Astrocyte of the hippocampus (primary cell): ENCODE measurements around the gene RRBP1.

Experiments used
- DNase-seq: peaks from one replicate; pipeline ENCODE4 v3.0.0; 2011; ENCODE audit warnings: low read depth, low spot score

The RRBP1 gene, protein sequence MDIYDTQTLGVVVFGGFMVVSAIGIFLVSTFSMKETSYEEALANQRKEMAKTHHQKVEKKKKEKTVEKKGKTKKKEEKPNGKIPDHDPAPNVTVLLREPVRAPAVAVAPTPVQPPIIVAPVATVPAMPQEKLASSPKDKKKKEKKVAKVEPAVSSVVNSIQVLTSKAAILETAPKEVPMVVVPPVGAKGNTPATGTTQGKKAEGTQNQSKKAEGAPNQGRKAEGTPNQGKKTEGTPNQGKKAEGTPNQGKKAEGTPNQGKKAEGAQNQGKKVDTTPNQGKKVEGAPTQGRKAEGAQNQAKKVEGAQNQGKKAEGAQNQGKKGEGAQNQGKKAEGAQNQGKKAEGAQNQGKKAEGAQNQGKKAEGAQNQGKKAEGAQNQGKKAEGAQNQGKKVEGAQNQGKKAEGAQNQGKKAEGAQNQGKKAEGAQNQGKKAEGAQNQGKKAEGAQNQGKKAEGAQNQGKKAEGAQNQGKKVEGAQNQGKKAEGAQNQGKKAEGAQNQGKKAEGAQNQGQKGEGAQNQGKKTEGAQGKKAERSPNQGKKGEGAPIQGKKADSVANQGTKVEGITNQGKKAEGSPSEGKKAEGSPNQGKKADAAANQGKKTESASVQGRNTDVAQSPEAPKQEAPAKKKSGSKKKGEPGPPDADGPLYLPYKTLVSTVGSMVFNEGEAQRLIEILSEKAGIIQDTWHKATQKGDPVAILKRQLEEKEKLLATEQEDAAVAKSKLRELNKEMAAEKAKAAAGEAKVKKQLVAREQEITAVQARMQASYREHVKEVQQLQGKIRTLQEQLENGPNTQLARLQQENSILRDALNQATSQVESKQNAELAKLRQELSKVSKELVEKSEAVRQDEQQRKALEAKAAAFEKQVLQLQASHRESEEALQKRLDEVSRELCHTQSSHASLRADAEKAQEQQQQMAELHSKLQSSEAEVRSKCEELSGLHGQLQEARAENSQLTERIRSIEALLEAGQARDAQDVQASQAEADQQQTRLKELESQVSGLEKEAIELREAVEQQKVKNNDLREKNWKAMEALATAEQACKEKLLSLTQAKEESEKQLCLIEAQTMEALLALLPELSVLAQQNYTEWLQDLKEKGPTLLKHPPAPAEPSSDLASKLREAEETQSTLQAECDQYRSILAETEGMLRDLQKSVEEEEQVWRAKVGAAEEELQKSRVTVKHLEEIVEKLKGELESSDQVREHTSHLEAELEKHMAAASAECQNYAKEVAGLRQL (N-terminal part only)

DNA sequence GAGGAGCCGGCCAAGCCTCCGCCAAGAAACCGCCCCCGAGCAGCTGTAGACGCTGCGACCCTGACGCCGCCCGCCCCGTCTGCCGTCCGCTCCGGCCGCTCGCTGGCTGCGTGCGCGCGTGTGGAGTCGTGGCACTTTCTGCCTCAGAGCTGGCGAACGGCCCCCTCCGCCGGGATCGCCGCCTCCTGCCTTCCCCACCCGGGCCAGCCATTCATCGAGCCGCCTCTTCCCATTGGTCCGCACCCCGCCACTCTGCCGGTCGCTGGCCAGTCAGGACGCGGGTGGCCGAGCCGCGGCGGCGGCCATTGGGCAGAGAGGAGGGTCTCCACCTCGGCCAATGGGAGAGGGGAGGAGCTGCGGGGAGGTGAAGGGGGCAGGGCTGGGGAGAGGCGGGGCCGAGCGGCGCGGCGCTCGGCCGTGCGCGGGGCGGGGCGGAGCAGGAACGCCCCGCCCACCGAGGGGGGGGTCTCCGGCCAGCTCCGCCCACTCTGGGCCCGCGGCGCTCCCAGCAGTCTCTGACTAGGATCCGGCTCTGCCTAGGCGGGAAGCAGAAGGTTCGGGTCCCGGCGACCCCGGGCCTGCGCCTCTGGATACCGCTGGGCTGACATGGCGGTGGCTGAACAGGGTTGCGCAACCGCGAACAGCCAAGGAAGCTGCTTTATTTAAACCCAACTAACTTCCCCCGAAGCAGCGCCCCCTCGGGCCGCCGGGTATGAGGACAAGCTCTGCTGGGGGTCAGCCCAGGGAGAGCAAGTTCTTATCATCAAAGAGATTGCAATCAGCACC is at the start of gene RRBP1:
Gene RRBP1 (minus strand): TSS at position 140 of the 786 bp plus-strand sequence. CDS start 21,735 bp downstream, outside the sequence.
- peak; percentile 100 for DNase-seq

DNA sequence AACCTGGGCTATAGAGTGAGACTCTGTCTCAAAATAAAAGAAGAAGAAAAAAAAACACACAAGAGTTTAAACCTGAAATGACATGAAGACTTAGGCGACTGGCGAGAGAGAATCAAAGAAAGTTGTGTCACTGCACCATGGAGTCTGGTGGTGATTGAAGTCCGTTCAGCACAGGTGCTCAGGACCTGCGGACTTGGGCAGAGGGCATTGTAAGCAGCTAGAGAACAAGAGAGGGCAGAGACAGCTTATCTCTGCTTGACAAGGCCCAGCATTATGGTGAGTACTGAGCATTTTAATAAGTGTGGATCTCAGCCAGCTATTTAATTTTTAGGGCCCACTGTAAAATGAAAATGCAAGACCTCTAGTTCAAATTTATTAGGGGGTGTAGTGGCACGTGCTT is 49.2 kb upstream of the RRBP1 start:
- no peak for DNase-seq

DNA sequence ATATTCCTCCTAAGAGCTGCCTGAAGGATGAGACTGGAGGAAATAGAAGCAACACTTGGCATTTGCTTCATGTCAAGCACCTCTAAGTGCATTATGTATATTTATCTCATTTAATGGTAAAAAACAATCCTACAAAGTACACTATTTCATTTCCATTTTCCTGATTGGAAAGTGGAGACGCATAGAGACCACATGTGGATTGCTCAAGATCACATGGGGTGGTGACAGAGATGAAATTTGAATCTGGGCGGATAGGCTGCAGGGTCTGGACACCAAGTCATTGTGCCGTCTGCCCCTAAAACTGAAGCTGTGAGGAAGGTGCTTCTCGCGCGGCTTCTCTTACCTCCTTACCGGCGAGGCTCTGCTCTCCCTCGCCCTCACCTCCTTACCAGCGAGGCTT is 48.0 kb upstream of the RRBP1 start:
- no peak for DNase-seq

DNA sequence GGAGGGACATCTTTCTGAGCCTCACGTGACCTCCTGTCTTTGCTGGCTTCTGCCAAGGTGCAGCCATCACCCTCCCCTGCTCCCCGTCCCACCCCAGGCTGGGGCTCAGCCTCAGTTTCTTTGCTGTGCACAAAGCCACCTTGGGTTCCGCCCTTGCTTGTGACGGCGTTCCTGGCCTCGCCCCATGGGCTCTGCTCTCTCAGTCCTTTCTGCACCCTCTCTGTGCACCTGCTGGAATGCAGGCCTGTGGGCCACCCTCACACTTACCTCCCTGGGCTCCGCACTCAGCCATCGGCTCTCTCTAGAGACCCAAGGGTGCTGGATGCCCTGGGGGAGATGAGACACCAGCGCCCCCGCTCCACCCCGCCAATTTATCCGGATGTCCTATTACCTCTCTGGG is 46.0 kb upstream of the RRBP1 start:
- DNase-seq = no peak

DNA sequence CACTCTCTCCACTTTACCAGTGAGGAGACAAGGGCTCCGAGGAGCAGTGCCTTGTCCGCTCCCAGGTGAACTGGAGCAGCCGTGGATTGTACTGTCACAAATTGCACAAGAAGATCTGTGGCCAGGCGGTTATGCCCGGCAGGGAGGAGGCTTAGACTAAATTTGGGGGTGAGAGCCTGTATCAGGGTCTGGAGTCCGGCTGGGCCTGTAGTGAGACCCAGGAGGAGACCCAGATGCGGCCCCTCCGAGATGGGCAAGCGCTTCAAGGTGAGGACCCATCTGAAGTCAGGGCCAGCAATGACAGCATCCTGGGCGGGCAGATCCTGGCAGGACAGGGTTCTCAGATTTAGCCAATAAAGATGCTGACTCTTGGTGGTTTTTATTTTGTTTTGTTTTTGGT is 45.3 kb upstream of the RRBP1 start:
- DNase-seq = no peak

DNA sequence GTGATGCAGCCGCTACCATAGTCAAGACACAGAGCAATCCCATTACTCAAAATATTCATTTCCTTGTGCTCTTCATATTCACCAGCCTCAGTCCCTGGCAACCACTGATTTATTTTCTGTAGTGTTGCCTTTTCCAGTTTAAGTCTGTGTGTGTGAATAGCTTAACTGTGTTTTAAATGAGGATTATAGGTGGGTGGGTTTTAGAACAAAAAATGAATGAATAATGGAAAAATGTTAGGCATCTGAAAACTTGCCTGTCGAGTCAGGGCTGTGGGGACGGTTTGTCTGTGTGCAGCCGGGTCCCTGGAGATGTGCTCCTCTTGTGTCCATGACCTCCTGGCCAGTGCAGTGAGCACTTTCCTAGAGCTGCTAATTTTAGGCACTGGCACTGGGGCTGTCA is 44.9 kb upstream of the RRBP1 start:
- no peak for DNase-seq

DNA sequence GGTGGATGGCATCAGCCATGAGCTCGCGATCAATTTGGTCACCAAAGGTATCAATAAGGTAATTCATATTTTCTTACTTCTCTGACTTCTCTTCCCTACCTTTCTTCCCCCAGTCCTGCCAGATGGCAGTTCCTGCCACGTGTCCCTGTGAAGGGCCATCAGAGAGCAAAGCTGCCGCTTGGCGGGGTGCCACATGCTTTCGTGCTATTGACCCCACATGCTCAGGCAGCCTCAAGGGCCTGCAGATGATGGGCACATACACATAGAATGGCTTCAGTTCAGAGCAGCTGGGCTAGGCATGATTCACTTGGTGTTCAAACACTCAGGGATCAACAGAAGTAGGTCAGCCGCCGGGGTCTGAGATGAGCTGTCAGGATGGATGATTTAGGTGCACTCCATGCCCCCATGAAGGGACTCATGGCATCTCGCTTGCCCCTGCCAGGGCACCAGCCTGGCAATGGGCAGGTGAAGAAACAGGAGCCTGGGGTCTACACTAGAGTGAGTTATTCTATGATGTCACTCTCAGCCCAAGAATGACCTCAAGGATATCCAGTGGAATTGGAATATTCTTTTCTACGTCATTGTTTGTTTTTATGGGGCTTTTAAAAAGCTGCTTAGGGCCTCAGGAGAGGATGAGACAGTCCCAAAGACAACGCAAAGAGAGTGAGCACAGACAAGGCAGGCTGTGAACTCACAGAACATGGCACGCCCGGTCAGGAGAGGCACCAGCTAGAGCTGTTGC is 43.2 kb upstream of the RRBP1 start:
- DNase-seq = peak; percentile 17

DNA sequence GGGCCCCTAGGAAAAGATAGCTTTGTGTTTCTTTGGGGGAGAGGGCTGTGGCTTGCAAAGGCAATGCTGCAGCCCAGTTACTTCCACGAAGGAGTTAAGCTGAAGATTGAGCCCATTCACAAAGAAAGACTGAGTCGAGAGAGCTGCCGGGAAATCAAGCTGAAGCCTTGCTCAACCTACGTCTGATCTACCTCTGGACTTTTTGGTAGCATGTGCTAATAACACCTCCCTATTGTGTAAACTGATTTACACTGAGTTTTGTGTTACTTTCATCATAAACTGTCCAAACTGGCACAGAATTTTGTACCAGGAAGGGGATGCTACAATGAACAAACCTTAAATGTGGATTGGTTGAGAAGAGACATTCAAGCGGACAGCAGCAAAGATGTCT is 41.3 kb upstream of the RRBP1 start:
- DNase-seq = no peak

DNA sequence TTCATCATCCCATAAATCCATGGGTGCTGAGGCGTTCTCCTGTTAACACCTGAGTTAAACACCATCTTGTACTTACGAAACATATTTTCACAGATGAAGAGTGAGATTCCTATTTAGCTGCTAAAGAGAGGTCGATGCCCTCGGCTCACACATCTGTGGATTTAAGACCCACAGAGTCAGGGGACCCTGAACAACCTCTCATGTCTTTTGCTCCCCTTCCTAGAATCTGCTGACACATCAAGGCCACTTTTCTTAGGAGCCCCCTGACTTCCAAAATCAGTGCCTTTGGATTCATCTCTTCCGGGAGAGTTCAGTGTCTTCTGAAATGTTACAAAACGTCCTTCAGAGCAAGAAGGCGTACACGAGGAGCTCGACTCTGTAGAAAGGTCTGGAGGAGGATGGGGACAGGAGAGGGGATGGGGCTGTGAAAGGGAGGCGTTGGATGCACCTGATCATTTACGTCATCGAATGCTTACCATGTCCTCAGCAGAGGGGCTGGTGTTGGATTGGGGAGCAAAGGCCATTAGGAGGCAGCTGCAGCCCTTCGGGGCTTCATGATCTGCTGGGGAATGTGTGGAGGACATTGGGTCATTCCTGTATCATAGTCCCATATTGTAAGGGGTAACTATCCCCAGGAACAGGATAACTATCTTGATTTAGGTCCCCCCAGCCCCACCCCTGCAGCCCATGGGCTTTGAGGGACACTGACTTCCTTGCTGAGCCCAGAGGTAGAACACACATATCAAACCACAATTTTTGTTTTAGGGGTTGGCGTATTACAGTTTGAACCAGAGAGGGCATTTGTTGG is 40.7 kb upstream of the RRBP1 start:
- DNase-seq = no peak

DNA sequence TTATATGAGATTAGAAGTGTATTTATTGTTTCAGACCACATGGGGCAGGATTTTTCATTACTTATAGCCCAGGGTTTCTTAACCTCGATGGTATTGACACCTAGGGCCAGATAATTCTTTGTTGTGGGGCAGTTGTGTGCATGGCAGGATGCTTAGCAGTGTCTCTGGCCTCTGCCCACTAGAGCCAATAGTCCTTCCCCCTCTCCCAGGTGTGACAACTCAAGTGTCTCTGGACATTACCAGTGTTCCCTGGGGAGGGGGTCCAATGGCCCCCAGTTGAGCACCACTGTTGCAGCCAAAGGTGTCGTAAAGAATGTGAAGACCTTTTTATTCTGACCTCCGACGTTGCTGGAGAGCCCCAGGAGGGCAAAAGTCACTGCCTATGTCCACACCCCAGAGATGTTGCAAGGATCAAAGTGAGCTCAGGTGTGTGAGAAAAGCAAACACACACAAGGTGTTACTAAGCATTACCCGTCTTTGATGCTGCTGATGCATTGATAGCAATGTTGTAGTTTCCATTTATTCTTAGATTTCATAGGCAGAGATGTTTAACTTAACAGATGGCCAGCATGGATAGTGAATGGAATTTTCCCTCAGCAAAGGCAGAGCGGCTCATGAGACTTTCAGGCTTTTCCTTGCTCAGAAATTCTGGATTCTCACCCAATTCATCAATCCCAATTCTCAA is 39.9 kb upstream of the RRBP1 start:
- DNase-seq = no peak

DNA sequence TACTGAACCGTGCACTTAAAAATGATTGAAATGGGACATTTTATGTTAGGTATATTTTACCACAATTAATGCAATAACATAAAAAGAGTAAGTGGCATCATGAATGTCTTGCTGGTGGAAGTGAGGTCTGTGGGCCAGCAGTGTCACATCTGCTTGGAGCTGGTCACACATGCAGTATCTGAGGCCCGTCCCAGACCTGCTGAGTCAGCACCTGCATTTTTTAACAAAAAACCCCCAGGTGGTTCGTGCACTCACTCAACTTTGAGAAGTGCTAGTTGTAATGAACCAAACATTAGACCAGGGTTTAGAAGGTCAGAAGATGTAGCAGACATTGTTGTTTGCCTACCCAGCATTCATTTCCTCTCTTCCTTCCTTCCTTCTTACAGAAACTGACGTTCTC is 38.7 kb upstream of the RRBP1 start:
- DNase-seq = no peak

DNA sequence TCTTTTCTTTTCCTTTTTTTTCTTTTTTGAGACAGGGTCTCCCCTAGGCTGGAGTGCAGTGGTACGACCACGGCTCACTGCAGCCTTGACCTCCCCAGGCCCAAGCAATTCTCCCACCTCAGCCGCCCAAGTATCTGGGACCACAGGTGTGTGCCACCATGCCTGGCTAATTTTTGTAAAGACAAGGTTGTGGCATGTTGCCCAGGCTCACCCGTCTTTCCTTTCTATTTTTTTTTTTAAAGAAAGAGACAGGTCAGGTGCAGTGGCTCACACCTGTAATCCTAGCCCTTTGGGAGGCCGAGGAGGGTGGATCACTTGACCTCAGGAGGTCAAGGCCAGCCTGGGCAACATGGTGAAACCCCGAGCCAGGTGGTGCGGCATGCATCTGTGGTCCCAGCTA is 34.3 kb upstream of the RRBP1 start:
- no peak for DNase-seq

DNA sequence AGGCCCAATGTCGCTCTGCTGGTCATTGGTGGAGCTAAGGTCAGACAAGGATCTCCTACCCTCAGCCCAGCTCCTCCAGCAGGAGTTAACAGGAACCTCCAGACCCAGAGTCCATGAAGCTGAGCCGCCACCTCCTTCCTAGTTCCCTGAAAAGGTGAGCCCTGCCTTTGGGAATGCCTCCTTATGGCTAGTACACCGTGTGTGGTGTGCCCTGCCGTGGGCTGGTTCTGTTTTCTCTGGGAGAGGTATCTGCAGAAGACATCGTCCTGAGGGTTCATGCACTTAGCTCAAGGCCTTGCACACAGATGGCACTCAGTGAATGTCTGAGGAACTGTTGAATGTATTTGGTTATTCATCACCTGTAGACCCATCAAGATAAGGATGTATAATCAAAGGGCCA is 33.0 kb upstream of the RRBP1 start:
- no peak for DNase-seq

DNA sequence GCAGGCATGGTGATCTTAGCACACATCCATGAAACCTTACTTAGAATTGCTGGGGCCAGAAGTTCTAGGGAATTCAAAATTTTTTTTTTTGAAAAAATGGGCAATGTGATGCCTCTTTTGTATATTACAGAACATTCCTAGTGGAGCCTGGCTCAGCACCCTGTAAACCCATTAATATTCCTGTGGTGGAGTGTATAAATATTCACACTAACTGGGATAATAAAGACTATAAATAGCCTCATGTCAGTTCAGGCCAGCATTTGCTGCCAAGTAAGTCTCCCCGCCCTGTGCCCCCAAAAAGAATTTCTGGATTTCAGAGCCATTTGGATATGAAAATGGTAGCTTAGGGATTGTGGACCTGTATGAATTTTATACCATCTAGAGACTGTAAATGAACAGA is 32.6 kb upstream of the RRBP1 start:
- DNase-seq = peak; percentile 13

DNA sequence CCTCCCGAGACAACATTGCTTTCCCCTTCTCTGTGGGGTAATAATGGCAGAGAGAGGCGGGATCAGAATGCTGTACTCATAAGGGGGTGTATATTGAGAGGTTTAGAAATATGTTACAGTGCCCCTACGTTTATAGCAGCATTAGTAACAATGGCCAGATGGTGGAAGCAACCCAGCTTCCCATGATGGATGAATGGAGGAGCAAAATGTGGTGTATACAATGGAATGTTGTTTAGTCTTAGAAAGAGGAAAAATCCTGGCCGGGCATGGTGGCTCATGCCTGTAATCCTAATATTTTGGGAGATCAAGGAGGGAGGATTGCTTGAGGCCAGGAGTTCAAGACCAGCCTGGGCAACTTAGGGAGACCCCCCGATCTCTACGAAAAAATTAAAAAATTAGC is 30.7 kb upstream of the RRBP1 start:
- no peak for DNase-seq

DNA sequence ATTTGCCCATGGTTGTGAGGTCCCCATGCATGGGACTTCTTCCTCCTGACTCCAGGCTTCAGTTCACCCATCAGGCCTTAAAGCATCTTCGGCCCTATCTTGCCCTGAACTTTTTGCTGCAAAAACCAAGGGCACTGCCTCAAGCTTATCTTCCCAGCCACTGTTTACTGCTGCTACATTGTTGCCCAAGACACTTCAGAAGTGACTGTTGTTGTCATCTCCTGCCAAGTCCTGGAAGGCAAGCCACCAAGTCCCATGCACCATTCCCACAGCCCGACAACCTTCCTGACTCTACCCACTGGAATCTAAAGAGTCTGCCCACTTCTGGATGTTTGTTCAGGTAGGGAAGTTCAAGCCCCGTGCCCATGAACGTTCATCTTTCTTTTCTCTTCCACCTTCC is 30.2 kb upstream of the RRBP1 start:
- no peak for DNase-seq

DNA sequence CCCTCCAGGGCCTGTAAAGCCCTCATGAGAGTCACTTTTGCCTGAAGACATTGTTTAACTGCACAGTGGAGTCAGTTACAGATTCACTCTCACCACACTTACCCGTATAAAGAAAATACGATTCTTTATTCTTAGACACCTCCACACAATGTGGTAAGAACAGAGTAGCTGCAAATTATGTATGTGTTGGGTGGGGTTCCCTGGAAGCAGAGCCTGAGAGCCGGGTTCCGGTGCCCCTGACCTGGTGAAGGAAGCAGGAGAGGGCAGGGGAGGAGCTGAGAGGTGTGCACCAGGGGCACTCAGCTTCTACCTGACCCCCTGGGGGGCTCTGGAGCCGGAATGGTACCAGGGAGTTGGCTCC is 29.2 kb upstream of the RRBP1 start:
- DNase-seq = no peak

DNA sequence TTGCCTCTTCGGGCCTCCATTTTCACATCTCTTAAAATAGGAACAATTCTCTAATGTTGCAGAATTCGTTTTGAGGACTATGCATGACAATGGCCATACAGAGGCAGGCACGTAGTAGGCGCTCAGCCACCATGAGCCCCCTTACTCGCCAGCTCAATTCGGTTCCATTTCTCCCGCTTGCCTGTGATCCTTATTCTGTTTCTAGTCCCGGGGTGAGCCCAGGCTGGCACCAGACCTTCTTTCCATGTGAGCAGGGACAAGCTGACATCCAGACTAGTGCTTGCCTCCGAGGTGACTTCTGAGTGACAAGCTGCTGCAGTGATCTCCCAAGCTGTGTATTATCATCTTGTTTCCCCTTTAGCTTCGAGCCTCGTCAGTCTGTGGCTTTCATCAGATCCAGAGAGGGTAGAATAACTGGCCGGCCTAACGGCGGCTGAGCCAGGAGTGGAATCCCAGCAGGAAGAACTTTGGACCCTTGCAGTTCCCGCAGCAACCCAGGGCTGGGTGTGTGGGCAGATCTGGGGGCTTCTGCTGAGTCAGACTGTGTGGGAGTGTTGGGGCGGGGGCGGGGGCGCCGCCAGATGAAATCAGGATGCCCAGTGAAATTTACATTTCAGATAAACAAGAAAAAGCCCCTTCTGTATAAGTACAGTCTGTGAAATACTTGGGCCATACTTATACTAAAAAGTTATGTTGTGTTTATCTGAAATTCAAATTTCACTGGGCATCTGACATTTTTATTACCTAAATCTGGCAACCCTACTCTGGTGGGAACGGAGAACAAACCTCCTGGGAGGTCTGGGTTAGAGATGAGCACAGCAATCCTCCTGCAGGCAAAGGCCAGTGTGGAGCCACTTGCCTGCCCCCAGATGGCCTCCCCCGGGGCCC is 28.6 kb upstream of the RRBP1 start:
- DNase-seq = peak; percentile 42
